Measurements from ENCODE around the gene ARID3B. TPM values are rescaled to one million over a fixed set of nuclear protein-coding genes. Genes with fewer than 3 reads are reported as not detected.

Gene ARID3B
- polyA plus RNA-seq, 1 experiment = 1.6 TPM

DNA sequence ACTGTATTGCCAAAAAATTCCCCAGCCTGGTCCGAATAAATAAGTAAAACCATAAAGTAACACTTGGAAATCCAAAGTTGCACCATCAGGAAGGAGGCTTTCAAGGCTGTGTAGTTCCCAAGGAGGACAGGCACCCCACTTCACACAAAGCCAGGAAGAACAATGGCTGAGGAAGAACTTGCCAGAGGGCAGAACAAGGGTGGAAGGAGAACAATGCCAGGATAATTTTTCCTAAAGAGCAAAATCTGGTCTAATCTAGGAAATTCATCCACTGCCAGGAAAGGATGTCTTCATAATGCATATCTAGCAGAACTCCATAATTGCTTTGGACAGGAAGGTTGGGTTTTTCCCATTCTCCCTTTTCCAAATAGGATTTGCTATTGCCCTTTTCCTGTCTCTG, 15.7 kb upstream of the ARID3B start:
- Histone ChIP-seq H3K4me3 (ENCODE audit: low read depth, low read length) (no peak overlapping the region), H3K27ac (ENCODE audit: low read depth, low read length) (no peak overlapping the region), H3K9me3 (ENCODE audit: control insufficient read depth, insufficient read depth, low read length) (no peaks in the 10 kb centered on the region), H3K27me3 (ENCODE audit: control insufficient read depth, insufficient read depth, low read length) (no peaks in the 10 kb centered on the region)
- no peak for DNase-seq (ENCODE audit: low read depth, low spot score)
- CTCF ChIA-PET = no interaction called here
- POLR2A ChIA-PET = no interaction called here
- TF ChIP-seq, protein P1, sequence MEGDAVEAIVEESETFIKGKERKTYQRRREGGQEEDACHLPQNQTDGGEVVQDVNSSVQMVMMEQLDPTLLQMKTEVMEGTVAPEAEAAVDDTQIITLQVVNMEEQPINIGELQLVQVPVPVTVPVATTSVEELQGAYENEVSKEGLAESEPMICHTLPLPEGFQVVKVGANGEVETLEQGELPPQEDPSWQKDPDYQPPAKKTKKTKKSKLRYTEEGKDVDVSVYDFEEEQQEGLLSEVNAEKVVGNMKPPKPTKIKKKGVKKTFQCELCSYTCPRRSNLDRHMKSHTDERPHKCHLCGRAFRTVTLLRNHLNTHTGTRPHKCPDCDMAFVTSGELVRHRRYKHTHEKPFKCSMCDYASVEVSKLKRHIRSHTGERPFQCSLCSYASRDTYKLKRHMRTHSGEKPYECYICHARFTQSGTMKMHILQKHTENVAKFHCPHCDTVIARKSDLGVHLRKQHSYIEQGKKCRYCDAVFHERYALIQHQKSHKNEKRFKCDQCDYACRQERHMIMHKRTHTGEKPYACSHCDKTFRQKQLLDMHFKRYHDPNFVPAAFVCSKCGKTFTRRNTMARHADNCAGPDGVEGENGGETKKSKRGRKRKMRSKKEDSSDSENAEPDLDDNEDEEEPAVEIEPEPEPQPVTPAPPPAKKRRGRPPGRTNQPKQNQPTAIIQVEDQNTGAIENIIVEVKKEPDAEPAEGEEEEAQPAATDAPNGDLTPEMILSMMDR (IDR thresholded peaks at IDR 0.05; ENCODE audit: low read depth, low read length) = no peak

GRCh38 chr15:74525945-74526344, 15.1 kb upstream of the ARID3B start:
- TF ChIP-seq, protein P1 (IDR thresholded peaks at IDR 0.05; ENCODE audit: low read depth, low read length) = no peak
- Histone ChIP-seq H3K27me3 (ENCODE audit: control insufficient read depth, insufficient read depth, low read length) (no peaks in the 10 kb centered on the region), H3K4me3 (ENCODE audit: low read depth, low read length) (no peak overlapping the region), H3K9me3 (ENCODE audit: control insufficient read depth, insufficient read depth, low read length) (no peaks in the 10 kb centered on the region), H3K27ac (ENCODE audit: low read depth, low read length) (no peak overlapping the region)
- CTCF ChIA-PET = no interaction called here
- DNase-seq (ENCODE audit: low read depth, low spot score) = no peak
- POLR2A ChIA-PET = interaction anchor here (0.6 kb wide), 1 partner anchor 812 kb away, joined by 4 read pairs; no protein-coding TSS in a partner anchor

DNA sequence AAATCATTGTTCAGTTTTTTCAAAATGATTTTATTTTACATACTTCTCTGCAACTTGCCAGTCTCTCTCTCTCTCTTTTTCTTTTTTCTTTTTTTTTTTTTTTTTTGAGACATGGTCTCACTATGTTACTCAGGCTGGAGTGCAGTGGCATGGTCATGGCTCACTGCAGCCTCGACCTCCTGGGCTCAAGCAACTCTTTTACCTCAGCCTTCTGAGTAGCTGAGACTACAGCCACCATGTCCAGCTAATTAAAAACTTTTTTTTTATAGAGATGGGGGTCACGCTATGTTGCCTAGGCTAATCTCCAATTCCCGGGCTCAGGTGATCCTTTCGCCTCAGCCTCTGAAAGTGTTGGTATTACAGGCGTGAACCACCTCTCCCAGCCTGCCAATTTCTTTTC, 12.1 kb upstream of the ARID3B start:
- ChIA-PET CTCF (interaction anchor here (1.0 kb wide), 1 partner anchor 40 kb away, joined by 3 read pairs; no protein-coding TSS in a partner anchor), POLR2A (no interaction called here)
- Histone ChIP-seq H3K27me3 (ENCODE audit: control insufficient read depth, insufficient read depth, low read length) (no peaks in the 10 kb centered on the region), H3K9me3 (ENCODE audit: control insufficient read depth, insufficient read depth, low read length) (no peaks in the 10 kb centered on the region), H3K4me3 (ENCODE audit: low read depth, low read length) (no peak overlapping the region), H3K27ac (ENCODE audit: low read depth, low read length) (no peak overlapping the region)
- no peak for DNase-seq (ENCODE audit: low read depth, low spot score)
- TF ChIP-seq, protein P1 (IDR thresholded peaks at IDR 0.05; ENCODE audit: low read depth, low read length) = no peak

- Histone ChIP-seq H3K9me3 (ENCODE audit: control insufficient read depth, insufficient read depth, low read length) (no peaks in the 10 kb centered on the region), H3K27me3 (ENCODE audit: control insufficient read depth, insufficient read depth, low read length) (no peaks in the 10 kb centered on the region), H3K4me3 (ENCODE audit: low read depth, low read length) (no peak overlapping the region), H3K27ac (ENCODE audit: low read depth, low read length) (peak overlapping the region; percentile 61)
- CTCF ChIA-PET = no interaction called here
- POLR2A ChIA-PET = interaction anchor here (2.4 kb wide), 1 partner anchor 16 kb away, joined by 11 read pairs; no protein-coding TSS in a partner anchor
- peak; percentile 71 for DNase-seq (ENCODE audit: low read depth, low spot score)
- TF ChIP-seq, protein P1 (IDR thresholded peaks at IDR 0.05; ENCODE audit: low read depth, low read length) = no peak
These were observed 11.1 kb upstream of the ARID3B start for GRCh38 chr15:74529921-74530320.

GRCh38 chr15:74530771-74531143, 10.3 kb upstream of the ARID3B start:
- Histone ChIP-seq H3K27ac (ENCODE audit: low read depth, low read length) (peak overlapping the region; percentile 84), H3K4me3 (ENCODE audit: low read depth, low read length) (no peak overlapping the region), H3K27me3 (ENCODE audit: control insufficient read depth, insufficient read depth, low read length) (no peaks in the 10 kb centered on the region), H3K9me3 (ENCODE audit: control insufficient read depth, insufficient read depth, low read length) (no peaks in the 10 kb centered on the region)
- POLR2A ChIA-PET = interaction anchor here (2.4 kb wide), 1 partner anchor 15 kb away, joined by 11 read pairs; no protein-coding TSS in a partner anchor
- no peak for DNase-seq (ENCODE audit: low read depth, low spot score)
- CTCF ChIA-PET = no interaction called here
- TF ChIP-seq, protein P1 (IDR thresholded peaks at IDR 0.05; ENCODE audit: low read depth, low read length) = no peak
